Thoracic aorta (tissue), 2 donors: ENCODE results near the gene WDR12. TPM values are rescaled to one million over a fixed set of nuclear protein-coding genes. Genes with fewer than 3 reads are reported as not detected.

ENCODE experiments used
- ATAC-seq: fragments of 150-250 bp; one replicate; pipeline ENCODE4 v1.8.0; 2017; ENCODE audit warnings: low read depth; ENCODE audit not compliant: insufficient number of reproducible peaks, low FRiP score
- DNase-seq: peaks from one replicate; pipeline ENCODE4 v3.0.0-alpha.2; 2020; ENCODE audit warnings: low spot score
- H3K27ac ChIP-seq, 2 donors: fragments of 200-600 bp; sonication (generic); 1 replicate in 1 of 2; 2 replicates in 1 of 2; pipeline ENCODE4 v1.5.1; 2016; ENCODE audit warnings: mild to moderate bottlenecking in 2 of 2, moderate library complexity in 2 of 2
- H3K27me3 ChIP-seq: fragments of 200-600 bp; sonication (generic); replicated peaks from 2 replicates; pipeline ENCODE4 v1.6.0; 2016; ENCODE audit warnings: mild to moderate bottlenecking; ENCODE audit not compliant: insufficient read depth
- H3K36me3 ChIP-seq: fragments of 200-600 bp; sonication (generic); one replicate; pipeline ENCODE4 v1.5.1; 2016
- H3K4me1 ChIP-seq, 2 donors: fragments of 200-600 bp; sonication (generic); 1 replicate in 1 of 2; 2 replicates in 1 of 2; pipeline versions ENCODE4 v1.5.1 to v1.6.0; 2016; ENCODE audit warnings: low read depth in 2 of 2, mild to moderate bottlenecking in 1 of 2; ENCODE audit not compliant: control insufficient read depth in 1 of 2
- H3K4me3 ChIP-seq: fragments of 200-600 bp; sonication (generic); 2 replicates; pipeline ENCODE4 v1.5.1; 2016; ENCODE audit warnings: mild to moderate bottlenecking
- H3K9me3 ChIP-seq: fragments of 200-600 bp; sonication (generic); 2 replicates; pipeline ENCODE4 v1.5.1; 2016
- total RNA-seq, 2 donors: library from RNA; depleted of rRNA; stranded (reverse); fragments of >200 nt; gene quantifications; one replicate each; pipeline versions ENCODE4 v1.1.0 to v1.2.3, GENCODE V29; 2016
- TF ChIP-seq, protein P1 (sequence below): fragments of 200-600 bp; sonication (generic); IDR thresholded peaks from one replicate; pipeline ENCODE4 v1.5.1; 2019; ENCODE audit warnings: antibody characterized with exemption

Gene WDR12
- total RNA-seq, 2 donors from 2014 or later = 7.7 to 18.6 TPM

DNA sequence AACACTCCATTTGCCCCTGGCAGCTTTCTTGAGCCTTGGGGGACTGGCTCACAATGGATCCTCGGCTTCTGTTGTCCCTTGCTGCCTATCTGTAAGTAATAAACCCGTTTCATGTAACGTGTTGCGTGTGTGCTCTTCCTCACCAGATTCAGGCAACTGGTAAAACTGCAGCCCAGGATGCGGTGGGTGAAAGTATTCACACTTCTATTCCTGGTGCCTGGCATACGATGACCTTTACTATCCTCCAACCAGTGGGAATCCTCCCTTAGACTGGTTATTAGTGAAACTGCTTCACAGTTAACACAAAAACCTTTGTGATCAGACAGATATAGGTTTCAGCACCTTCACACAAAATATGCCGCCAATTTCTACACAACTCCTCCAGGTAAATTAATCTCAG lies 26.3 kb downstream of the WDR12 start:
- H3K9me3 ChIP-seq = no peaks in the 10 kb centered on the region
- no peak for DNase-seq
- peaks cover 2% of the 10 kb centered on the region for H3K36me3 ChIP-seq
- no peaks in the 10 kb centered on the region for H3K4me1 ChIP-seq
- TF ChIP-seq, protein P1, sequence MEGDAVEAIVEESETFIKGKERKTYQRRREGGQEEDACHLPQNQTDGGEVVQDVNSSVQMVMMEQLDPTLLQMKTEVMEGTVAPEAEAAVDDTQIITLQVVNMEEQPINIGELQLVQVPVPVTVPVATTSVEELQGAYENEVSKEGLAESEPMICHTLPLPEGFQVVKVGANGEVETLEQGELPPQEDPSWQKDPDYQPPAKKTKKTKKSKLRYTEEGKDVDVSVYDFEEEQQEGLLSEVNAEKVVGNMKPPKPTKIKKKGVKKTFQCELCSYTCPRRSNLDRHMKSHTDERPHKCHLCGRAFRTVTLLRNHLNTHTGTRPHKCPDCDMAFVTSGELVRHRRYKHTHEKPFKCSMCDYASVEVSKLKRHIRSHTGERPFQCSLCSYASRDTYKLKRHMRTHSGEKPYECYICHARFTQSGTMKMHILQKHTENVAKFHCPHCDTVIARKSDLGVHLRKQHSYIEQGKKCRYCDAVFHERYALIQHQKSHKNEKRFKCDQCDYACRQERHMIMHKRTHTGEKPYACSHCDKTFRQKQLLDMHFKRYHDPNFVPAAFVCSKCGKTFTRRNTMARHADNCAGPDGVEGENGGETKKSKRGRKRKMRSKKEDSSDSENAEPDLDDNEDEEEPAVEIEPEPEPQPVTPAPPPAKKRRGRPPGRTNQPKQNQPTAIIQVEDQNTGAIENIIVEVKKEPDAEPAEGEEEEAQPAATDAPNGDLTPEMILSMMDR = no peak
- H3K4me3 ChIP-seq = no peak overlapping the region
- H3K27ac ChIP-seq = no peak overlapping the region
- no peaks in the 10 kb centered on the region for H3K27me3 ChIP-seq
- ATAC-seq = no peak

DNA sequence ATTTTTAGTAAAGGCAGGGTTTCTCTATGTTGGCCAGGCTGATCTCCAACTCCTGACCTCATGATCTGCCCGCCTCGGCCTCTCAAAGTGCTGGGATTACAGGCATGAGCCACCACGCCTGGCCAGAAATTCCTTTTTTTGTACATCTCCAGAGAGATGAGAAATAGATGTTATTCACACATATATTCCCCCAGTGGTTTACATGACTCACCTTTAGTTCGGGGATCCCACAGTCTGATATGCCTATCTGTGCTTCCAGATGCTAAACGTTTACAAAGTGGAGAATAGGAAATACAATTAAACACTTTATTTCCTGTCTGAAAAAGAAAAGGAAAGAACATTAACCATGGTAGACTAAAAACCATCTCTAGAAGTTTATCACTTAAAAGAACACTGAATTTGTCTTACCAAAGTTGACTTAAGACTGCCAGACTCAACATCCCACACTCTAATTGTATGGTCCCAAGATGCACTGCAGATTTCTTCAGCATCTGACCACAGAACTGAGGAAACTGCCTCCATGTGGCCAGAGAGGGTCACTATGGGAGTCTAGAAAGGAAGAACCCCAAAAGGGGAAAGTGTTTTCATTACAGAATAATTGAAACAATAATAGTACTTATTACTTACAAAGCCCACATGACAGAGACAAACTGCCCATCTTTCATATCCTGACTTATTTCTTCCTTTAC lies 27.3 kb downstream of the WDR12 start:
- H3K27ac ChIP-seq = no peak overlapping the region
- TF ChIP-seq, protein P1 = no peak
- DNase-seq = no peak
- no peaks in the 10 kb centered on the region for H3K27me3 ChIP-seq
- H3K4me1 ChIP-seq = no peaks in the 10 kb centered on the region
- peaks cover 2% of the 10 kb centered on the region for H3K36me3 ChIP-seq
- no peaks in the 10 kb centered on the region for H3K9me3 ChIP-seq
- no peak for ATAC-seq
- no peak overlapping the region for H3K4me3 ChIP-seq

DNA sequence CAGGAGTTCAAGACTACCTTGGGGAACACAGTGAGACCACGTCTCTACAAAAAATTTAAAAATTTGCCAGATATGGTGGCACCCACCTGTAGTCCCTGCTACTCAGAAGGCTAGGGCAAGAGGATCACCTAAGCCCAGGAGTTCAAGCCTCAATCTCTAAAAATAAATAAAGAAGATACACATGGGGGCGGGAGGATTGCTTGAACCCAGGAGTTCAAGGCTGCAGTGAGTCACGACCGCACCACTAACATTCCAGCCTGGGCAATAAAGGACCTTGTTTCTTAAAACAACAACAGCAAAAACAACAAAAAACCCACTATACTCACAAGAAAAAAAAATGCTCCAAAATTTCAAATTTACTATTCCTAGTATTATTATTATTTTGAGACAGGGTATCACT lies 29.9 kb downstream of the WDR12 start:
- DNase-seq (no peak), ATAC-seq (no peak)
- H3K36me3 ChIP-seq = peaks cover 2% of the 10 kb centered on the region

DNA sequence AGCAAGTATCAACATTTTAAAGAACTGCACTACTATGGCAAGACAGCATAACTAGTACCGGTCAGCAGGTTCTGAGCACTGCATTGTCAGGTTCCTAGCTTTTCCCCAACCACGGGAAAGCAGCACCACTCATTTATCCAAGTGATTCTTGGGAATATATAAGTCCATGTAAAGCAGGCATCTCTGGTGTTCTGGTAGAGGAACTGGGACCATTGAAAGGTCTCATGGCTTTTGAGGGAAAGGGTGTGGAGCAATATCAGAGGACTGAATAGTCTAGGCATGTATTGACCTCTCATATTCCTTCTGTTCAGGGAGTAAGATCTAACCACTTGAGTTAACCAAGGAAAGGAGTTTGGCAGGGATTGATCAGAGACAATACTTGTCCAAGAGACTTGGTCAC lies 33.8 kb downstream of the WDR12 start:
- no peak for DNase-seq
- H3K27me3 ChIP-seq = no peaks in the 10 kb centered on the region
- H3K4me1 ChIP-seq = no peaks in the 10 kb centered on the region
- no peak overlapping the region for H3K27ac ChIP-seq
- TF ChIP-seq, protein P1 = no peak
- H3K4me3 ChIP-seq = no peak overlapping the region
- no peaks in the 10 kb centered on the region for H3K9me3 ChIP-seq
- ATAC-seq = no peak
- no peaks in the 10 kb centered on the region for H3K36me3 ChIP-seq

More for the DNA sequence above, 29.9 kb downstream of the WDR12 start:
- no peaks in the 10 kb centered on the region for H3K4me1 ChIP-seq
- no peak overlapping the region for H3K27ac ChIP-seq
- no peaks in the 10 kb centered on the region for H3K9me3 ChIP-seq
- no peak overlapping the region for H3K4me3 ChIP-seq
- no peaks in the 10 kb centered on the region for H3K27me3 ChIP-seq
- TF ChIP-seq, protein P1 = no peak

DNA sequence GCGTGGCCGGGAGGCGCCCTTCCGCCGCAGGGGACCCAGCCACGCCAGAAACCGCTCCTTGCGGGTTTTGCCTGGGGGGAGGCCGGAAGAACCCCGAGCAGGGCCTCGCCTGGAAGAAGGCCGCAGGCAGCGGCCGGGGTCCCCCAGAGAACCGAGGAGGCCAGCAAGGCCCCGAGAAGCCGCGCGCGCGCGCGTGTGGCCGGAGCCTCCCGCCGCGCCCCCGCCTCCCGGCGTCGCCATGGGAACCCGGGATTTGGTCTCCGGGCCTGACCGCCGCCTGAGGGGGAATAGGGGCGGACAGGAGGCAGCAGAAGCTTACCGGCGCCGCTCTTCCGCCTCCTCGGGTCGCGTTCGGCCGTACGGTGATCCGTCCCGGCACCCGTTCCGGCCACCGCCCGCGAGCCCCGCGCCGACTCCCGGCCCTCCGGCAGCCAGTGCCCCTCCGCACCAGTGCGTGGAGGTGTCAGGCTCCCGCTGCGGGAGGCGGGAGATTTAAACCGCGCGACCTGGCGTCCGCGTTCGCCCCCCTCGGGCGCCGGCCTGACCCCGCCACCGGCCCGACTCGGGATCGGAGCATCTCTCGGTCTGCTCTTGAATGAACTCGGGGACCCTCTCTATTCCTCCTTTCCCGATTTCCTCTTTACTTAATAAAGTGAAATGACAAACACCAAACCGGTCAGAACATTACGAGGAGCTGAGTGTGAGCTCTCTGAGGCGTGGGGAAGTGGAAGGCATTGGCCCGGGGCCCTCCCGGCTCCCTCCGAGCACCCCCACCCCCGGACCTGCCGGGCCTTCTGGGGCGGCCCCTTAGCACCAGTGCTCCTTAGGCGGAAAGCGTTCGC lies 40.0 kb downstream of the WDR12 start, which contains the start of gene ICA1L:
TSS of gene ICA1L (minus strand) at position 467 of the 842 bp plus-strand sequence. CDS start 42,757 bp downstream, outside the sequence.
- DNase-seq = peak; percentile 15
- peaks cover 0 to 14% of the 10 kb centered on the region in 2 donors for H3K4me1 ChIP-seq
- no peaks in the 10 kb centered on the region for H3K36me3 ChIP-seq
- H3K27ac ChIP-seq = peak within 1 kb of the TSS; percentile 53 to 69
- TF ChIP-seq, protein P1 = peak; percentile 33
- no peaks in the 10 kb centered on the region for H3K9me3 ChIP-seq
- peak within 1 kb of the TSS; percentile 87 for H3K4me3 ChIP-seq
- no peaks in the 10 kb centered on the region for H3K27me3 ChIP-seq
- ATAC-seq = peak; percentile 49
